GM12892 (cell line): ENCODE results near the gene TADA2B.

ENCODE experiments used
- DNase-seq: peaks from one replicate; pipeline ENCODE4 v3.0.0; 2011; ENCODE audit not compliant: insufficient read length
- FAIRE-seq: peaks from 2 replicates; lab custom pipeline; 2011; peaks lifted over from hg19 to GRCh38; lab: Jason Lieb, UNC
- POLR2A ChIP-seq: IDR thresholded peaks from 2 replicates; pipeline ENCODE4 v1.6.1; 2011; ENCODE audit warnings: low read depth, low read length, control low read depth
- POLR2AphosphoS5 ChIP-seq: IDR thresholded peaks from 2 replicates; pipeline ENCODE4 v1.6.1; 2011; ENCODE audit warnings: low read depth, low read length, control low read depth
- TAF1 ChIP-seq: IDR thresholded peaks from 2 replicates; pipeline ENCODE4 v1.6.1; 2011; ENCODE audit warnings: low read depth, mild to moderate bottlenecking, control low read depth, low read length, borderline replicate concordance

Gene TADA2B

DNA sequence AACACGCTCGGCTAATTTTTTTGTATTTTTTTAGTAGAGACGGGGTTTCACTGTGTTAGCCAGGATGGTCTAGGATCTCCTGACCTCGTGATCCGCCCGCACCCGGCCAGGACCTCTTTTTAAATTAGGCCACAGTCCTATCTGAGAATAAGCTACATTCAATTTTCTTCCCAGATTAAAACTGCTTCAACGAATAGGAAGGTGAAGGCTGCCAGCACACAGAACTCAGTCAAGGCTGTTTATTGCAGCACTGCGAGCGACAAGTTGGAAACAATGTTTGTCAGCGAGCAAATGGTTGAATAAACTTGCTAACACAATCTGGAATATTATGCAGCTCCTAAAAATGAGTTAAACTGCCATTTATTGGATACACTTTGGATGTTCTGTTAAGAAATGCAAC lies 22.8 kb downstream of the TADA2B start:
- FAIRE-seq, result no peak
- DNase-seq, result no peak
- no peak for TF ChIP-seq POLR2AphosphoS5
- no peak for TF ChIP-seq TAF1

DNA sequence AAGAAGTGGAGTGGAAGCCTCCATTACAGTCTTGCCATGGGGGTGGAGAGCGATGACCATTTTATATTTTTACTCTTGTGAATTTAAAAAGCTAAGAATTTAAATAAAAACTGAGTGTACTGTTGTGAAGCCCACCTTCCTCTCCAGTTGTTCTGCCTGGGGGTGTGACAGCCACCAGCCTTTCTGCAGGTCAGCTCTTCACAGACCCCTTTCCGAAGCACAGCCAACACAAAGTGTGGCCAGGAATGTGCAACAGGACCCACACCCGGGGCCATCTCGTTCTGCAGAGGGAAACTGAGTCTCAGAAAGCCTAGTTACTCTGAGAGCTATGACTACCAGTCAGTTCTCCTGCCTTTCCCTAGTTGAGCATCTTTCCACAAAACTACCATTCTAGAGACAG lies 23.3 kb downstream of the TADA2B start:
- FAIRE-seq (no peak), DNase-seq (no peak)
- TF ChIP-seq POLR2A (no peak), TAF1 (no peak), POLR2AphosphoS5 (no peak)

- no peak for TF ChIP-seq POLR2AphosphoS5
- TF ChIP-seq TAF1, result no peak
- TF ChIP-seq POLR2A, result no peak
- no peak for FAIRE-seq
Measured at GRCh38 chr4:7067126-7067451, 23.9 kb downstream of the TADA2B start.

GRCh38 chr4:7067452-7068278 lies 24.5 kb downstream of the TADA2B start, which contains the start of gene GRPEL1:
Gene GRPEL1, minus strand, starts transcription at chr4:7068064. Its CDS starts 32 bp downstream, at chr4:7068032.
- DNase-seq, result peak; percentile 82
- peak; percentile 100 for FAIRE-seq
- TF ChIP-seq POLR2A (peak; percentile 96), POLR2AphosphoS5 (peak; percentile 93), TAF1 (peak; percentile 68)

More at GRCh38 chr4:7067126-7067451, 23.9 kb downstream of the TADA2B start:
- DNase-seq, result no peak

GRCh38 chr4:7068279-7068842 lies 25.2 kb downstream of the TADA2B start:
- no peak for DNase-seq
- no peak for FAIRE-seq
- TF ChIP-seq TAF1, result no peak
- peak; percentile 81 for TF ChIP-seq POLR2A

- TF ChIP-seq TAF1, result no peak
- TF ChIP-seq POLR2AphosphoS5, result no peak
- no peak for TF ChIP-seq POLR2A
- FAIRE-seq, result no peak
- no peak for DNase-seq
Measured at GRCh38 chr4:7068883-7069282, 25.7 kb downstream of the TADA2B start.

GRCh38 chr4:7070729-7071511 lies 27.7 kb downstream of the TADA2B start:
- TF ChIP-seq TAF1, result no peak
- TF ChIP-seq POLR2A, result no peak
- no peak for TF ChIP-seq POLR2AphosphoS5
- FAIRE-seq (peak; percentile 87), DNase-seq (peak; percentile 60)

DNA sequence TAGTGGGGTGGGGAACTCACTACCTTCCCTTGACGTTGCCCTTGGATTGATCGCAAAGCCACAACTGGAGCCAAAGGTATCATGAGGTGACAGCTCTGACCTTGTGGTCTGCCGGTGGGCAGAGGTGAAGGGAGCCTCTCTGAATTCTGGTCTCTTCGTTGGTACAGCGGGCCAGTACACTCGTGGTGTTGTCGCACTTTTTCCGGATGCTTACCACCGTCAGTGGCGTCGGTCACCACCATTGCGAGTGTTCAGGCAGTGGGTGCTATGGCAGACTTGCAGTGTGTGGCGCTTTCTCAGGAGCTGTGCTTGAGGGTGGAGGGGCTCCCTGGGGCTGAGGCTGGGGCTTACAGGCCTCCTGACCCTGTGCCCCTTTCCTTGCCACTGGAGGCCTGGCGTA lies 29.9 kb downstream of the TADA2B start:
- DNase-seq (no peak), FAIRE-seq (no peak)
- TF ChIP-seq TAF1 (no peak), POLR2A (no peak), POLR2AphosphoS5 (no peak)

DNA sequence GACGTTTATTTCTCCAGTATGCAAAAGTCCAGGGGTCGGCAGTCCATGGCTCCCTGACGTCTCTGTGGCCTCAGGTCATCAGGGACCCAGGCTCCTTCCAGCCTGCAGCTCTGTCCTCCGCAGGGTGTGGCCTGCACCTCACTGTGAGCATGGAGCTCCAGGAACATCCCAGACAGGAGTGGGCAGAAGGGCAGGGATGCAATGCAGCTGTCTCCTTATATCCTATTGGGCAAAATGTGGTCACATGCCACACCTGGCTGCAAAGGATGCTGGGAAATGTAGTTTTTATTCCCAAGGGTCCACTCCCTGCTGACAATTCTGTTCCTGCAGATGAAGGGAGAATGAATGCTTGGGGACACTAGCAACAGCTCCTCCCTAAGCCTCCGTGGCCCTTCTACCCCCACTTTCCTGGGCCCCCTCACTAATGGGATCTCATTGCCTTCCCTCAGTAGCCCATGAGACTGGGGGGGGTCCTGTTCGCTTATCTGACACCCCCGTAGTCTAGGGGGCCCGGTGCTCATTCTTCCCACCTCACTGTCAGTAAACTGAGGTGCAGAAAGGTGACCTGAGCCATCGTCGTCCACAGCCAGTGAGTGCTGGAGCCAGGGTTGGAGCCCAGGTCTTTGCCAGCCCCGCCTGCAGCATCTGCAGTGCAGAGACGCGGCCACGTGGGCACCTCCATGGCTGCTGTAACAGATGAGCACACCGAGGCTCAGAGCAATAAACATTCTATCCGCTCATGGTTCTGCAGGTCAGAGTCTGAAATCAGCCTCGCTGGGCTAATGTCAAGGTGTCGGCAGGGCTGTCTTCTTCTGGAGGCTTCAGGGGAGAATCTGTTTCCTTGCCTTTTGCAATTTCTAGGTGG lies 30.6 kb downstream of the TADA2B start:
- DNase-seq (peak; percentile 36), FAIRE-seq (no peak)
- TF ChIP-seq POLR2AphosphoS5 (no peak), TAF1 (no peak), POLR2A (no peak)

GRCh38 chr4:7074426-7074825 lies 31.3 kb downstream of the TADA2B start:
- DNase-seq (no peak), FAIRE-seq (no peak)
- TF ChIP-seq TAF1 (no peak), POLR2AphosphoS5 (no peak), POLR2A (no peak)

- FAIRE-seq, result no peak
- TF ChIP-seq TAF1 (no peak), POLR2AphosphoS5 (no peak), POLR2A (no peak)
- DNase-seq, result no peak
Measured at GRCh38 chr4:7075962-7076695, 33.0 kb downstream of the TADA2B start.

DNA sequence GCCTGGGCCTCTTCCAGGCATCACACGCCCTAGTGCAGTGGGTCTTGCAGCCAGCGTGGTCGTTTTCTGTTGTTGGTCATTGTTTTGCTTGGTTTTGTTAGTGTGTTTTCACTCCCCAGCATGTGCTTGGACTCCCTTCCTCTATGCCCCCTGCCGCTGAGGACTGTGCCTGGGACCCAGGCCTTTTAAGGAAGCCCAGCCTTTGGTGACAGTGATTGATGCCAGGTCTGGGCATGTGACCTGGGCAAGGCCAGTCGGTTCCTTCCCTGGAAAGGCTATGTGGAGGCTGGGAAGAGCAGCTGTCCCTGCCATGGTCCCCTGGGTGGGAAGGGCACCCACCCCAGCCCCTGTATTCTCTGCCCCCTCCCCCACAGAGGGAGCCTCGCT lies 33.5 kb downstream of the TADA2B start:
- DNase-seq (no peak), FAIRE-seq (no peak)
- TF ChIP-seq TAF1, result no peak
- TF ChIP-seq POLR2AphosphoS5, result no peak
- no peak for TF ChIP-seq POLR2A
